A673 (cell line): ENCODE results near the gene STAG1.

Experiments used
- EZH2 ChIP-seq: fragments of 200-600 bp; sonication (generic); IDR thresholded peaks from 2 replicates; pipeline ENCODE4 v1.6.1; 2017; ENCODE audit warnings: borderline replicate concordance, low read depth, mild to moderate bottlenecking, mixed read lengths, antibody characterized with exemption, low read length; ENCODE audit not compliant: poor library complexity, severe bottlenecking
- TF ChIP-seq, protein P1 (sequence below): fragments of 300-800, 200-600 bp; sonication (generic); conservative IDR thresholded peaks from 2 replicates; pipeline ENCODE4 v1.5.1; 2017; ENCODE audit warnings: low read depth, mild to moderate bottlenecking, antibody characterized with exemption, low read length, moderate library complexity, mixed read lengths

DNA sequence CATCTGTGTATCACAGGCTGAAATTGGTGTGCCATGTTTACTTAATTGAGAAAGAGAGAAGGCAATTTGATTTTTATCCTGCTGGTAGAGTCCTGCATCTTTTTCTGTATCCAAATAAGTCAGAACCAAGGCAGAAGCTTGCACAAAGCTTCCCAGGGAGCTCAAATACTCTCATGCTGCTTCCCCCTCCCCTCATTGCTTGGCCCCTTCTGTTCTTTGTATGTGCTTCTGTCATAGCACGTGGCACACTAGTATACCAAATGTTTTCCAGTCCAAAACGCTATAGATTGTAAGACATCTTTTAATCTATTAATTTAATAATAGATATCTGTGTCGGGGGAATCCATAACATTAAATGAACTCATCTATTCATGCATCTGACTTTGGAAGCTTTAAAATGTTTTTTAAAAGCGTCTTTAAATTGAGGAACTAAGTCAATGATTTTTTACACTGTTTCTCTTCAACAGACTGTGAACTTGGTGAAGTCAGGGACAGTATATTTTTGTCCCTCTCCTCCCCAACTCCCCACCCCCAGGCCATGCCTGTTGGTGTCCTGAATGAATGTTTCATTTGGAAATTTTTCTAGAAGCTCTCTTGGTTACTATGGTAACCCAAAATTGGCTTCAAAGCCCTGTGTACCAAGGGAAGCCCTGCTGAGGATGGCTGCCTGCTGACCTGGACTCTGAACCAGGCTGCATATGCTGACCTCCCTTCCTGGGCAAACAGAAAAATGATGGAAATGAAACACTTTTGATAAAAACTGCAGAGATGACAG is 40.6 kb upstream of the STAG1 start:
- TF ChIP-seq, protein P1, sequence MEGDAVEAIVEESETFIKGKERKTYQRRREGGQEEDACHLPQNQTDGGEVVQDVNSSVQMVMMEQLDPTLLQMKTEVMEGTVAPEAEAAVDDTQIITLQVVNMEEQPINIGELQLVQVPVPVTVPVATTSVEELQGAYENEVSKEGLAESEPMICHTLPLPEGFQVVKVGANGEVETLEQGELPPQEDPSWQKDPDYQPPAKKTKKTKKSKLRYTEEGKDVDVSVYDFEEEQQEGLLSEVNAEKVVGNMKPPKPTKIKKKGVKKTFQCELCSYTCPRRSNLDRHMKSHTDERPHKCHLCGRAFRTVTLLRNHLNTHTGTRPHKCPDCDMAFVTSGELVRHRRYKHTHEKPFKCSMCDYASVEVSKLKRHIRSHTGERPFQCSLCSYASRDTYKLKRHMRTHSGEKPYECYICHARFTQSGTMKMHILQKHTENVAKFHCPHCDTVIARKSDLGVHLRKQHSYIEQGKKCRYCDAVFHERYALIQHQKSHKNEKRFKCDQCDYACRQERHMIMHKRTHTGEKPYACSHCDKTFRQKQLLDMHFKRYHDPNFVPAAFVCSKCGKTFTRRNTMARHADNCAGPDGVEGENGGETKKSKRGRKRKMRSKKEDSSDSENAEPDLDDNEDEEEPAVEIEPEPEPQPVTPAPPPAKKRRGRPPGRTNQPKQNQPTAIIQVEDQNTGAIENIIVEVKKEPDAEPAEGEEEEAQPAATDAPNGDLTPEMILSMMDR, result no peak
- TF ChIP-seq EZH2, result no peak
